GM20000 (cell line): ENCODE results near the gene TCERG1L.

ENCODE experiments used
- DNase-seq: peaks from one replicate; pipeline ENCODE4 v3.0.0; 2012; ENCODE audit warnings: low spot score
- CTCF ChIP-seq: IDR thresholded peaks from 2 replicates; pipeline ENCODE4 v1.5.1; 2012; ENCODE audit warnings: mild to moderate bottlenecking, control low read depth; ENCODE audit errors: extremely low read depth, missing control alignments

Gene TCERG1L

DNA sequence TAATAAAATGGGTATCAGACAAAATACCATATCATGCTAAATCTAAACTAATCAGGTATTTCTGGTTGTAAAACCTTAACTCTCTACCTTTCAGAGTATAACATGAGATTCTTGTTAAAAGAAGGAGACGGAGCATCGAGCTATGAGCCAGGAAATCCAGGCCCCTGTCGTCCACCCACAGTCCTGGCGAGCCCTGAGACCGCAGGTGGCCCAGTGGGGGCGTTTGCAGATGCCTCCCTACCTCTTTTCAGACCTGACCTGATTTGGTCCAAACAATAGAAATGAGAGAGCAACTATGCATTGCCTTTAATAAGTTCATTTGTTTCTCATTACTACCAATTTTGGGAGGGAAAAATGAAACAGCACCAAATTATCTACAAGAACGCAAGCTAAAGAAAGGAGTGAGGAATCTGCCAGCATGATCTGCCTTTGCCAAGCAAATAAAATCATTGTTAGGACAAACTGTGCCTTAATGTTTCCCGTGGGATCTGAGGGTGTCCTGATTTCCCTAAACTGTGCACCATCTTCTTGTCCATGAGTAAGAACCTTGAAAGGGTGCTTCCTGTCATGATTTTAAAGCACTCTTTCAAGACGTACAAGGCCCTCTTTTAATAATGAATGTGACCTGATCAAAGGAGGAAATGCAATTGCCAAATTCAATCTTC, 166.7 kb downstream of the TCERG1L start:
- no peak for DNase-seq
- no peak for TF ChIP-seq CTCF

- no peak for DNase-seq
- no peak for TF ChIP-seq CTCF
These were observed 167.3 kb downstream of the TCERG1L start for GRCh38 chr10:131144196-131144595.

DNA sequence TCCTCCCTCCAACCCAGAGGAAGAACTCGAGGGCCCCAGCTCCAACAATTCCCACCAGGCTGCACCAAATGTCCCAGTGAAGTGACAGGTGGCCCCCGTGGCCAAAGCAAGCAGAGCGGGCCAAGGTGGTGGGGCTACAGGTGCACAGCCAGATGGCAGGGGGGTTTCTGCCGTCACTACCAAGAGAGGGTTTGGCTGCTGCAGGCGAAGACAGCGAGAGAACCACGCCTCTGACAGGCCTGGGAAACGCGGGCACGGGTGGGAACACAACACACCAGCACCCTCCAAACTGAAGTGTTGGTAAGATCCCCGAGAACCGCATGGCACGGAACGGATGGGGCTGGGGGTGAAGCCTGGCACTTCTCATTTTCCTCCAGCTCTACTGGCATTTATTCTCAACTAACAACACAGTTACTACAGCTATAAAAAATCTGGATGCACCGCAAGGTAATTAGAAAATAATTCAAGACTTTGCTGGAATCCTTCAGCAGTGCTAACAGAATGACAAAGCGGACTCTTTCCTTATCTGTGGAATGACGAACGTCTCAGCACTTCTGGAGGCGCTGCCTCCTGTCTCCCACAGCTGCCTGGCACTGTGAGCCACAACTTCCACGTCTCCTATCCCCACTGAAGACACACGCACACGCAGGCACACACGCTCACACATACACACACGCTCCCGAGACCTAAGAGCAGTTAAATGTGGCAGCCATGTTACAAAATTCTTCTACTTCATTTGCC, 167.9 kb downstream of the TCERG1L start:
- no peak for DNase-seq
- no peak for TF ChIP-seq CTCF

- DNase-seq, result no peak
- TF ChIP-seq CTCF, result no peak
These were observed 168.8 kb downstream of the TCERG1L start for GRCh38 chr10:131142517-131143380.

DNA sequence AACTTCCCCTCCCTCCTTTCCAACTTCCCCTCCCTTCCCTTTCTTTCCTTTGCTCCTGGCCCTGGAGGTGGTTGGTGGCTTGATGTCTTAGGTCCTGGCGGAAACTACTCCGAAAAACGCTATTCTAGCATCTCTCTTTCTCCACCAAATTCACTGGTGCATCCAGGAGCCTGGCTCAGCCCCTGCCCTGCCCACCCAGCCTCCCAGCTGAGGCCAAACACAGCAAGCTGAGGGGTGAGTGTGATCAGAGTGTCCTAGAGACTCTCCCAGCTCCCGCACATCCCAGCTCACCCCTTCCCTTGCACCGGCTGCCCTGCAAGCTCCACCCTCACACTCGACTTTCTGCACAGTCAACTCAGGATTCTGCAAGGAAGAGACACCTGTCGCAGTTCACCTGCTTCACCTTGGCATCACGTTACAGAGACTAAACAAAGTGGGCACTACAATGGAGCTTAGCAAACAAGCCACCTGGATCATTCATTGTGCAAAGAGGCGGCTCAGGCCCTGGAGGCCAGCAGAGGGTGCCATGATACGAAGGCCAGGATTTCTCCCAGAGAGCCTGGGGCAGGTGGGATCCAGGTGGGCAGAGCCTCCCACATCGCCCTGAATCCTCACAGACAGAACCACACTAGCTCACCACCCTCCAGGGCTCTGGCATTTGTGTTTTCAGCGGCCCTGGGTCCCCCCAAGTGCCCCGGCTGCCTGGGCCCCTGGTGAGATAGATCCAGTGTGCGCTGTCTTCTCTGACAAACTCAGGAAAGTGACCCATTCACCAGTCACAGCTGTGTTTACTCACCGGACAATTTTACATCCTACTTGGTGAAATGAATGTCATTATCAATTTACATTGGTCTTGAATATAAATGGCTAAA, 169.6 kb downstream of the TCERG1L start:
- no peak for TF ChIP-seq CTCF
- no peak for DNase-seq

DNA sequence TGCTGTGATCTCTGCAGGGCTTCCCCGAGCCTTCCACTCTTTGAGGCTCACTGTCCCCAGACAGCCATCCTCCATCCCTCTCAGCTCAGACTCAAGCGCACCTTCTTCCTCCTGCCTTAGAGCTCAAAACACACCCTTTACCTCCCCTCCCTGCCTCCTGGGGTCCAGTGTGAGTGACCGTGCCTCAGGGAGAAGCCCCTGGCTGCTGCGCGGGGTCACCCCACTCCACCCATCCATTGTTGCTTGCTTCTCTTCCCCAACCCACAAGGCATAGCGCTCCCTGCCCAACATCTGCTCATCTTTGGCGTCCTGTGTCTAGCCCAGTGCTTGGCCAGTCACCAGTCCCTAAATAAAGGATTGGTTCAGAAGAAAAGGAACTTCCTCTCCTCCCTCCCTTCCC, 170.3 kb downstream of the TCERG1L start:
- no peak for TF ChIP-seq CTCF
- DNase-seq, result no peak
